ENCODE results near the gene ORAI3. TPM values are rescaled to one million over a fixed set of nuclear protein-coding genes. Genes with fewer than 3 reads are reported as not detected.

ORAI3 gene
- total RNA-seq, 6 experiments from 2014 or later, result 27.7 to 56.6 (median 31.6) TPM

GRCh38 chr16:30918614-30919013 lies 30.3 kb upstream of the ORAI3 start:
- H3K4me3 ChIP-seq, result no peak overlapping the region
- H3K4me1 ChIP-seq, result peaks cover 0 to 4% (median 0%) of the 10 kb centered on the region in 4 donors
- no peaks in the 10 kb centered on the region for H3K9me3 ChIP-seq
- TF ChIP-seq POLR2A (IDR thresholded peaks at IDR 0.05) (no peak), CTCF (IDR thresholded peaks at IDR 0.05) (no peak)
- no peaks in the 10 kb centered on the region for H3K36me3 ChIP-seq
- H3K27me3 ChIP-seq, result no peaks in the 10 kb centered on the region
- WGBS (ENCODE audit: insufficient coverage, low coverage, low lambda C conversion rate, missing lambda C conversion rate), result 50% methylated on average over 1 of the region's 1 CpG
- intact Hi-C loops (cut with DNase I), result no loop called here
- ATAC-seq (no peak), DNase-seq (no peak)
- H3K27ac ChIP-seq, result no peak overlapping the region

GRCh38 chr16:30920891-30921290 lies 28.0 kb upstream of the ORAI3 start:
- Histone ChIP-seq H3K4me1 (peaks cover 0 to 4% (median 0%) of the 10 kb centered on the region in 4 donors), H3K27me3 (no peaks in the 10 kb centered on the region), H3K9me3 (no peaks in the 10 kb centered on the region), H3K4me3 (no peak overlapping the region), H3K27ac (no peak overlapping the region), H3K36me3 (no peaks in the 10 kb centered on the region)
- TF ChIP-seq POLR2A (IDR thresholded peaks at IDR 0.05) (no peak), CTCF (IDR thresholded peaks at IDR 0.05) (no peak)
- DNase-seq, result no peak
- ATAC-seq, result no peak
- intact Hi-C loops (cut with DNase I), result no loop called here
- no CpG with 5 or more reads among the region's 2 CpGs for whole genome bisulfite sequencing (ENCODE audit: insufficient coverage, low coverage, low lambda C conversion rate, missing lambda C conversion rate)

GRCh38 chr16:30921459-30921747 lies 27.5 kb upstream of the ORAI3 start:
- WGBS (ENCODE audit: insufficient coverage, low coverage, low lambda C conversion rate, missing lambda C conversion rate), result 8% methylated on average over 5 of the region's 6 CpGs
- intact Hi-C loops (cut with DNase I), result no loop called here
- peak overlapping the region; percentile 52 to 63 (median 54) for H3K4me3 ChIP-seq

GRCh38 chr16:30921748-30922419 lies 27.0 kb upstream of the ORAI3 start:
- ATAC-seq, result peak; percentile 10 to 28 (median 24)
- peaks cover 0 to 4% (median 0%) of the 10 kb centered on the region in 4 donors for H3K4me1 ChIP-seq
- H3K27me3 ChIP-seq, result no peaks in the 10 kb centered on the region
- H3K27ac ChIP-seq, result peak overlapping the region in 2 of 3 donors; percentile 73 to 93
- no peak for TF ChIP-seq POLR2A (IDR thresholded peaks at IDR 0.05)
- TF ChIP-seq CTCF (IDR thresholded peaks at IDR 0.05), result peak; percentile 85 to 93 (median 88)
- peak overlapping the region; percentile 52 to 63 (median 54) for H3K4me3 ChIP-seq
- H3K9me3 ChIP-seq, result no peaks in the 10 kb centered on the region
- DNase-seq, result peak; percentile 86 to 88 (median 87)
- H3K36me3 ChIP-seq, result no peaks in the 10 kb centered on the region
- WGBS (ENCODE audit: insufficient coverage, low coverage, low lambda C conversion rate, missing lambda C conversion rate), result 0% methylated on average over 27 of the region's 37 CpGs
- intact Hi-C loops (cut with DNase I), result no loop called here

More at GRCh38 chr16:30921459-30921747, 27.5 kb upstream of the ORAI3 start:
- H3K36me3 ChIP-seq, result no peaks in the 10 kb centered on the region
- ATAC-seq (no peak), DNase-seq (no peak)
- H3K4me1 ChIP-seq, result peaks cover 0 to 4% (median 0%) of the 10 kb centered on the region in 4 donors
- H3K27ac ChIP-seq, result peak overlapping the region in 2 of 3 donors; percentile 73 to 93
- H3K27me3 ChIP-seq, result no peaks in the 10 kb centered on the region
- TF ChIP-seq POLR2A (IDR thresholded peaks at IDR 0.05) (no peak), CTCF (IDR thresholded peaks at IDR 0.05) (no peak)
- H3K9me3 ChIP-seq, result no peaks in the 10 kb centered on the region
